A549 (cell line): ENCODE results near the gene SLC17A7. TPM values are rescaled to one million over a fixed set of nuclear protein-coding genes. Genes with fewer than 3 reads are reported as not detected.

ENCODE experiments used
- ATAC-seq, 2 experiments: fragments of 200-7000 bp in 1 of 2; fragments of >200 bp in 1 of 2; cut with Nextera tagmentation in 1 of 2; cut with Tn5 transposase in 1 of 2; 3 replicates each; pipeline versions ENCODE4 v1.8.0 to v1.9.1; 2018 to 2020; ENCODE audit warnings: mild to moderate bottlenecking in 1 of 2, moderate library complexity in 1 of 2
- CTCF ChIA-PET: fragments of 300-600 bp; sonication (Branson Sonifier 250); formaldehyde crosslinking; extraction: SDS; loops from one replicate; lab custom pipeline; 2021; ENCODE audit warnings: antibody characterized with exemption, inconsistent platforms; lab: Yijun Ruan, JAX
- POLR2A ChIA-PET: fragments of 350-600 bp; formaldehyde crosslinking; extraction: SDS; loops from one replicate; lab custom pipeline; 2021; ENCODE audit warnings: antibody characterized with exemption, inconsistent platforms; lab: Yijun Ruan, JAX
- DNase-seq, 2 experiments: peaks; one replicate each; pipeline versions ENCODE4 v3.0.0 to v3.0.0-alpha.2; 2011 to 2016; ENCODE audit warnings: low read depth in 1 of 2, low spot score in 1 of 2
- FAIRE-seq: peaks from 2 replicates; lab custom pipeline; 2011; peaks lifted over from hg19 to GRCh38; lab: Jason Lieb, UNC
- H3K27ac ChIP-seq, 2 experiments: fragments of >200 bp; sonication (Bioruptor Twin); formaldehyde crosslinking; 3 replicates each; pipeline ENCODE4 v1.5.1; 2016 to 2017
- H3K4me1 ChIP-seq: fragments of >200 bp; sonication (Bioruptor Twin); formaldehyde crosslinking; 3 replicates; pipeline ENCODE4 v1.6.1; 2016
- H3K4me2 ChIP-seq: fragments of >200 bp; sonication (Bioruptor Twin); formaldehyde crosslinking; 3 replicates; pipeline ENCODE4 v1.6.1; 2016
- H3K4me3 ChIP-seq: fragments of >200 bp; sonication (Bioruptor Twin); formaldehyde crosslinking; 3 replicates; pipeline ENCODE4 v1.5.1; 2016
- H3K9me3 ChIP-seq: fragments of >200 bp; sonication (Bioruptor Twin); formaldehyde crosslinking; 3 replicates; pipeline ENCODE4 v1.6.1; 2016
- CEBPB ChIP-seq, 2 experiments: fragments of >200 bp in 1 of 2; sonication (Bioruptor Twin) in 1 of 2; formaldehyde crosslinking in 1 of 2; IDR thresholded peaks; 2 replicates each; pipeline ENCODE4 v1.6.1; 2012 to 2016
- CHD4 ChIP-seq: fragments of 200-600 bp; sonication (generic); IDR thresholded peaks from 2 replicates; pipeline ENCODE4 v1.6.1; 2016; ENCODE audit warnings: antibody characterized with exemption, mild to moderate bottlenecking, borderline replicate concordance
- CTCF ChIP-seq: fragments of >200 bp; sonication (Bioruptor Twin); formaldehyde crosslinking; IDR thresholded peaks from 3 replicates; pipeline ENCODE4 v1.5.1; 2016
- EHF ChIP-seq: fragments of 250-450 bp; sonication (Bioruptor Pico); IDR thresholded peaks from 2 replicates; pipeline ENCODE4 v1.5.0; 2020; ENCODE audit warnings: mild to moderate bottlenecking
- ESRRA ChIP-seq: fragments of 150-350 bp; IDR thresholded peaks from 2 replicates; pipeline ENCODE4 v1.6.1; 2014; ENCODE audit warnings: mild to moderate bottlenecking, low read length, borderline replicate concordance
- GATA3 ChIP-seq: IDR thresholded peaks from 2 replicates; pipeline ENCODE4 v1.6.1; 2012; ENCODE audit warnings: borderline replicate concordance
- HMGXB4 ChIP-seq: fragments of 250-450 bp; sonication (Bioruptor Pico); IDR thresholded peaks from 2 replicates; pipeline ENCODE4 v1.5.0; 2021; ENCODE audit warnings: mild to moderate bottlenecking, moderate library complexity, borderline replicate concordance
- KDM5A ChIP-seq: fragments of 200-600 bp; sonication (generic); IDR thresholded peaks from 2 replicates; pipeline ENCODE4 v1.6.1; 2016; ENCODE audit warnings: antibody characterized with exemption, mild to moderate bottlenecking
- MYC ChIP-seq: IDR thresholded peaks from 2 replicates; pipeline ENCODE4 v1.6.1; 2012; ENCODE audit warnings: mild to moderate bottlenecking, inconsistent platforms, low read length, improper control_type of control experiment, borderline replicate concordance
- NFE2L2 ChIP-seq: fragments of 150-350 bp; conservative IDR thresholded peaks from 2 replicates; pipeline ENCODE4 v1.6.1; 2014; ENCODE audit warnings: low read length
- RAD21 ChIP-seq, 2 experiments: fragments of >200 bp in 1 of 2; sonication (Bioruptor Twin) in 1 of 2; formaldehyde crosslinking in 1 of 2; IDR thresholded peaks in 1 of 2; conservative IDR thresholded peaks in 1 of 2; 2 replicates in 1 of 2; 3 replicates in 1 of 2; pipeline ENCODE4 v1.6.1; 2012 to 2018; ENCODE audit warnings: inconsistent platforms in 1 of 2
- SMC3 ChIP-seq: fragments of >200 bp; sonication (Bioruptor Twin); formaldehyde crosslinking; IDR thresholded peaks from 3 replicates; pipeline ENCODE4 v1.6.1; 2018; ENCODE audit warnings: inconsistent platforms
- TFCP2L1 ChIP-seq: fragments of 250-450 bp; sonication (Bioruptor Pico); IDR thresholded peaks from 2 replicates; pipeline ENCODE4 v1.5.0; 2021; ENCODE audit warnings: mild to moderate bottlenecking
- ZC3H11A ChIP-seq: fragments of 450-650 bp; IDR thresholded peaks from 2 replicates; pipeline ENCODE4 v1.6.1; 2014; ENCODE audit warnings: antibody characterized with exemption, mild to moderate bottlenecking
- ZNF302 ChIP-seq: fragments of 250-450 bp; sonication (Bioruptor Pico); IDR thresholded peaks from 2 replicates; pipeline ENCODE4 v1.9.0; 2021; ENCODE audit warnings: inconsistent platforms, mild to moderate bottlenecking, moderate library complexity
- ZSCAN20 ChIP-seq: fragments of 250-450 bp; sonication (Bioruptor Pico); IDR thresholded peaks from 2 replicates; pipeline ENCODE4 v1.8.0; 2022; ENCODE audit warnings: mild to moderate bottlenecking, moderate library complexity
- WGBS: methylation state at CpG from one replicate; pipeline ENCODE4 v1.1.6; 2017; ENCODE audit errors: missing lambda C conversion rate; 5-methylcytosine and 5-hydroxymethylcytosine counted together
- polyA plus RNA-seq, 4 experiments: library from polyadenylated mRNA; depleted of rRNA in 3 of 4; stranded (reverse); fragments of >200 nt; fragmentation: RNase III in 1 of 4; extraction: RNeasy Plus Mini Kit Qiagen cat#74134 plus additional on column Dnase treatment in 1 of 4; gene quantifications; 2 replicates in 3 of 4; 3 replicates in 1 of 4; pipeline ENCODE4 v1.2.3, GENCODE V29; 2011 to 2017

Gene SLC17A7
- polyA plus RNA-seq, 2 of the 4 experiments (the other 2 are of a cell fraction) = 0.39 to 0.48 TPM

DNA sequence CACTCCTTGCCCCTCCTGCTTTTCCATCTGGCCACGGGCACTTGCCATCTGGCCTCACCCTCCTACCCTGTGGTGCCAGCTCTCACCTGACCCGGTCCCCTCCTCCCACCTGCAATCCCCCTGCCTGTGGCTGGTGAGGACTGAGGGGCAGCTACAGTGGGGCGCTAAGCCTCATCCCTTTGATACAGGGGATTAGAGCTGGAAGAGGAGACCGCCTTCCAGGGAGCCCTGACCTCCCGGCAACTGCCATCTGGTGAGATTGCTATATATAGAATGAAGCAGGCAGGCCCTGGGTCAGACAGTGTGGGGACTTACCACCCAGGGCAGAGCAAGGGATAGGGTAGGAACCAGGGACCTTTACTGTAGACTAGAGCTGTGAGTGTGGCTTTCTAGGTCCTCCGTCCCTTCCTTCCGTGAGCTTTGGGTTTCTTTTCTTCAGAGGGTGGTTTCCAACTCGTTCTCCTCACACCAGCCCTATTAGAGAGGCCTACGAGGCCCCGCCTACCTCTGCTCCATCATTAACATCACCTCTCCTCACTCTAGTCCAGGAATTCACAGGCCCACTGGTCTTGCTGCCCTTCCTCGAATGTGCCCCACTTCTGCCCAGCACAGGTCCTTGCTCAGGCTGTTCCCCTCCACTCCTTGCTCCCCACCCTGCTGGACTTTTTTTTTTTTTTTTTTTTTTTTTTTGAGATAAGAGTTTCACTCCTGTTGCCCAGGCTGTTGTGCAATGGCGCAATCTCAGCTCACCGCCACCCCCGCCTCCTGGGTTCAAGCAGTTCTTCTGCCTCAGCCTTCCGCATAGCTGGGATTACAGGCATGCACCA, 45.5 kb downstream of the SLC17A7 start (continued):
- TF ChIP-seq MYC (no peak), HMGXB4 (no peak), CEBPB (IDR thresholded peaks at IDR 0.05) (no peak), NFE2L2 (no peak), ZC3H11A (no peak)

- no peak overlapping the region for H3K27ac ChIP-seq
- WGBS = 59% methylated on average over 5 of the region's 5 CpGs
- no peaks in the 10 kb centered on the region for H3K9me3 ChIP-seq
- no peak for TF ChIP-seq KDM5A
- no peak for TF ChIP-seq TFCP2L1 (CRISPR knock-in tag)
- TF ChIP-seq EHF (CRISPR knock-in tag) = no peak
- TF ChIP-seq GATA3 = no peak
- TF ChIP-seq ZSCAN20 (CRISPR knock-in tag) = no peak
- no peak for TF ChIP-seq ESRRA
- no peak for TF ChIP-seq CHD4
- TF ChIP-seq, all 56 proteins: peak for 0
- Histone ChIP-seq H3K4me1 (0 out of 3 replicates have a peak, but pooled peaks cover 3% of the 10 kb centered on the region), H3K4me2 (no peak overlapping the region), H3K4me3 (no peak overlapping the region)
- FAIRE-seq (no peak), ATAC-seq (no peak), DNase-seq (no peak)
- ChIA-PET POLR2A (no interaction called here), CTCF (interaction anchor here (0.7 to 10.9 kb wide), 15 partner anchors 10 to 905 kb away, joined by 3 to 244 read pairs (median 5); partner anchors contain the start of genes ALDH16A1, GFY, PIH1D1 and PTH2)
Measured at GRCh38 chr19:49393881-49394280, 47.4 kb downstream of the SLC17A7 start.

DNA sequence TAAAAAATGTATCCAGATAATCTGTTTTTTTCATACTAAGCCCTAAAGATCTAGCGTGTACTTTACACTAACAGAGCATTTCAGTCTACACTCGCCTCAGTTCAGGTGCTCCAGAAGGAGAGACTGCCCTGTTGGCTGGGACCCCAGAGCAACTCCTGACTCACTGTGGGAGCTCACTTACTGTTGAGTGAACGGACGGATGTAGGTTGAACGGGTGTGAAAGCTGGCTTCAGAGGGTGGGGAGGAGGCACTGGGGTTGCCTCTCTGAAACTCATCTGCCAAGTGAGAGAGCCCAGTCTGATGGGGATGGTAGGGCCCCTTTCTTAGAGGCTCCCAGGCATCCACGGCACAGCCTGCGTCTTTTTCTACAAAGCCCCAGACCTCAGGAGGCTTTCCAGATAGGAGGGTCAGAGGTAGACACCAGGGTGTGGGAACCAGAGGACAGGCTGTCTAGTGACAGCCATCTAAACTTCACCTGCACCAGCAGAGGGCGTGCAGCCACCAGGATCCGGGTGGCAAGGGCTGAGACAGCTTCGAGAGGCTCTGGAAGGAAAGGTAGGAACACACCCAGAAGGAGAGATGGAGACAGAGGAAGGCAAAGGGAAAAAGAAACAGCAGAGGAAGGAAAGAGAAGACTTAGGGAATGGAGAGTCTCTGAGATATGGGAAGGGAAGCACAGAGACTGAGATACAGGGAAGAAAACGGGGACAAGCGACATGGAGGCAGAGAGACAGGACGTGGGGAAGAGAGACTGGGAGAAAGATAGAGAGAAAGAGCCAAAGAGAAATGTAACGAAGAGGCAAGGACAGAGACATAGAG, 49.5 kb downstream of the SLC17A7 start:
- DNase-seq (peak; percentile 89 to 93), FAIRE-seq (peak; percentile 98), ATAC-seq (peak; percentile 83 to 94)
- WGBS = 27% methylated on average over 14 of the region's 14 CpGs
- Histone ChIP-seq H3K4me1 (0 out of 3 replicates have a peak, but pooled peaks cover 3% of the 10 kb centered on the region), H3K4me3 (no peak overlapping the region), H3K27ac (no peak overlapping the region), H3K9me3 (no peaks in the 10 kb centered on the region), H3K4me2 (peak overlapping the region; percentile 17; the same call in 1 of the 3 replicates)
- CTCF ChIA-PET = interaction anchor here (0.5 to 10.9 kb wide), 35 partner anchors 12 to 609 kb away, joined by 3 to 244 read pairs (median 5); partner anchors contain the start of genes ALDH16A1, FLT3LG, GFY and PIH1D1
- POLR2A ChIA-PET = interaction anchor here (0.9 kb wide), 2 partner anchors 53 to 61 kb away, joined by 3 to 4 read pairs; partner anchors contain the start of gene ALDH16A1
- no peak for TF ChIP-seq ZNF302 (CRISPR knock-in tag)
- peak; percentile 91 for TF ChIP-seq SMC3
- TF ChIP-seq RAD21 (conservative IDR thresholded peaks at IDR 0.05 in 1 of 2, IDR thresholded peaks at IDR 0.05 in 1 of 2) = peak; percentile 97 to 99
- TF ChIP-seq CTCF = peak; percentile 98
